H1 (cell line): ENCODE results near the gene TAS2R42. TPM values are rescaled to one million over a fixed set of nuclear protein-coding genes. Genes with fewer than 3 reads are reported as not detected.

ENCODE experiments used
- CTCF ChIA-PET: fragments of 300-600 bp; sonication (Branson Sonifier 250); formaldehyde crosslinking; loops from one replicate; lab custom pipeline; 2021; ENCODE audit not compliant: partially characterized antibody; lab: Charles Lee
- POLR2A ChIA-PET: fragments of 300-600 bp; sonication (Branson Sonifier 250); formaldehyde crosslinking; loops from one replicate; lab custom pipeline; 2021; ENCODE audit warnings: inconsistent platforms; ENCODE audit not compliant: partially characterized antibody; lab: Charles Lee
- DNase-seq, 2 experiments: peaks; one replicate each; pipeline versions ENCODE4 v3.0.0 to v3.0.0-alpha.2; 2010 to 2022; ENCODE audit warnings: low spot score in 2 of 2, low read depth in 1 of 2, mixed read lengths in 1 of 2
- FAIRE-seq: peaks from 2 replicates; lab custom pipeline; 2011; peaks lifted over from hg19 to GRCh38; lab: Jason Lieb, UNC
- H2AFZ ChIP-seq: 2 replicates; pipeline ENCODE4 v1.8.1; 2012; ENCODE audit warnings: low read length, inconsistent platforms
- H2AK5ac ChIP-seq: 2 replicates; pipeline ENCODE4 v1.6.1; 2013; ENCODE audit warnings: low read depth, low read length
- H2BK120ac ChIP-seq: replicated peaks from 2 replicates; pipeline ENCODE3; 2013; ENCODE audit warnings: low read depth, low read length, inconsistent platforms
- H2BK12ac ChIP-seq: 2 replicates; pipeline ENCODE4 v1.6.1; 2013; ENCODE audit warnings: low read depth, low read length
- H2BK15ac ChIP-seq: 2 replicates; pipeline ENCODE4 v1.6.1; 2013; ENCODE audit warnings: low read length
- H2BK20ac ChIP-seq: 2 replicates; pipeline ENCODE4 v1.6.1; 2013; ENCODE audit warnings: low read length
- H2BK5ac ChIP-seq: 2 replicates; pipeline ENCODE4 v1.6.1; 2013; ENCODE audit warnings: low read depth, low read length
- H3K14ac ChIP-seq: 2 replicates; pipeline ENCODE4 v1.6.1; 2013; ENCODE audit warnings: inconsistent platforms; ENCODE audit not compliant: insufficient read length
- H3K18ac ChIP-seq: 2 replicates; pipeline ENCODE4 v1.6.1; 2013; ENCODE audit warnings: low read length; ENCODE audit errors: extremely low read depth
- H3K23ac ChIP-seq: 2 replicates; pipeline ENCODE4 v1.6.1; 2013; ENCODE audit warnings: inconsistent platforms; ENCODE audit not compliant: insufficient read length
- H3K23me2 ChIP-seq: 2 replicates; pipeline ENCODE4 v1.6.1; 2013; ENCODE audit warnings: low read depth, low read length
- H3K27ac ChIP-seq: 2 replicates; pipeline ENCODE4 v1.6.1; 2011; ENCODE audit warnings: low read depth, low read length, inconsistent platforms
- H3K27me3 ChIP-seq, 4 experiments: replicated peaks in 1 of 4; 1 replicate in 1 of 4; 2 replicates in 3 of 4; pipeline versions ENCODE4 v1.6.1 to v1.8.1; 2011 to 2013; ENCODE audit warnings: low read length in 3 of 4, mild to moderate bottlenecking in 3 of 4, inconsistent platforms in 2 of 4, mixed read lengths in 2 of 4, moderate library complexity in 1 of 4; ENCODE audit not compliant: control insufficient read depth in 3 of 4, insufficient read depth in 3 of 4; ENCODE audit errors: extremely low read depth in 1 of 4
- H3K36me3 ChIP-seq, 4 experiments: 2 replicates each; pipeline versions ENCODE4 v1.6.1 to v1.8.1; 2011 to 2013; ENCODE audit warnings: mild to moderate bottlenecking in 4 of 4, low read length in 3 of 4, moderate library complexity in 2 of 4, control low read depth in 1 of 4, inconsistent platforms in 1 of 4; ENCODE audit not compliant: insufficient read depth in 4 of 4, control insufficient read depth in 2 of 4
- H3K4ac ChIP-seq: replicated peaks from 2 replicates; pipeline ENCODE3; 2013; ENCODE audit warnings: low read length, low read depth, mixed read lengths, inconsistent platforms; ENCODE audit not compliant: insufficient read length
- H3K4me1 ChIP-seq, 4 experiments: replicated peaks in 1 of 4; 1 replicate in 1 of 4; 2 replicates in 3 of 4; pipeline versions ENCODE4 v1.6.1 to v1.8.1; 2011 to 2013; ENCODE audit warnings: low read length in 3 of 4, inconsistent platforms in 2 of 4, mixed read lengths in 1 of 4; ENCODE audit not compliant: insufficient read depth in 4 of 4, control insufficient read depth in 3 of 4
- H3K4me2 ChIP-seq, 2 experiments: 2 replicates each; pipeline versions ENCODE4 v1.6.1 to v1.8.1; 2011 to 2013; ENCODE audit warnings: low read depth in 2 of 2, low read length in 2 of 2, control low read depth in 1 of 2, inconsistent platforms in 1 of 2, mild to moderate bottlenecking in 1 of 2; ENCODE audit not compliant: insufficient read depth in 1 of 2
- H3K4me3 ChIP-seq, 4 experiments: fragments of 200-600, 300-600 bp in 1 of 4; sonication (generic), shearing (Covaris generic), sonication (Bioruptor Twin) in 1 of 4; 2 replicates each; pipeline versions ENCODE4 v1.5.1 to v1.8.1; 2011 to 2016; ENCODE audit warnings: low read length in 4 of 4, low read depth in 3 of 4, control low read depth in 2 of 4, inconsistent platforms in 2 of 4, mild to moderate bottlenecking in 2 of 4, mixed read lengths in 1 of 4, moderate library complexity in 1 of 4; ENCODE audit not compliant: insufficient read depth in 2 of 4; ENCODE audit errors: extremely low read depth in 1 of 4
- H3K56ac ChIP-seq: replicated peaks from 2 replicates; pipeline ENCODE3; 2013; ENCODE audit warnings: low read depth, mild to moderate bottlenecking, mixed read lengths, low read length, inconsistent platforms; ENCODE audit not compliant: insufficient read length
- H3K79me1 ChIP-seq: 2 replicates; pipeline ENCODE4 v1.6.1; 2013; ENCODE audit warnings: low read depth, low read length, control low read depth
- H3K79me2 ChIP-seq, 2 experiments: 2 replicates each; pipeline versions ENCODE4 v1.6.1 to v1.8.1; 2012 to 2013; ENCODE audit warnings: low read length in 2 of 2, mild to moderate bottlenecking in 2 of 2, inconsistent platforms in 1 of 2; ENCODE audit not compliant: insufficient read depth in 2 of 2, control insufficient read depth in 1 of 2
- H3K9ac ChIP-seq, 4 experiments: replicated peaks in 1 of 4; 1 replicate in 1 of 4; 2 replicates in 3 of 4; pipeline versions ENCODE4 v1.6.1 to v1.8.1; 2011 to 2013; ENCODE audit warnings: low read depth in 3 of 4, low read length in 3 of 4, control low read depth in 2 of 4, mild to moderate bottlenecking in 2 of 4, moderate library complexity in 2 of 4, inconsistent platforms in 1 of 4; ENCODE audit errors: extremely low read depth in 1 of 4
- H3K9me3 ChIP-seq, 2 experiments: 2 replicates each; pipeline versions ENCODE4 v1.6.1 to v1.8.1; 2012 to 2013; ENCODE audit warnings: mild to moderate bottlenecking in 2 of 2, moderate library complexity in 2 of 2, control low read depth in 1 of 2, inconsistent platforms in 1 of 2, low read depth in 1 of 2, low read length in 1 of 2, mixed read lengths in 1 of 2; ENCODE audit not compliant: insufficient read depth in 2 of 2
- H4K20me1 ChIP-seq, 2 experiments: replicated peaks in 1 of 2; 2 replicates each; pipeline versions ENCODE3 to v1.8.1; 2011 to 2013; ENCODE audit warnings: inconsistent platforms in 2 of 2, low read length in 2 of 2, mild to moderate bottlenecking in 1 of 2; ENCODE audit not compliant: insufficient read depth in 2 of 2, control insufficient read depth in 1 of 2
- H4K5ac ChIP-seq: 2 replicates; pipeline ENCODE4 v1.6.1; 2013; ENCODE audit warnings: low read length, low read depth, mixed read lengths, inconsistent platforms; ENCODE audit not compliant: insufficient read length
- H4K8ac ChIP-seq: 2 replicates; pipeline ENCODE4 v1.8.0; 2013; ENCODE audit warnings: mild to moderate bottlenecking, moderate library complexity, low read length, inconsistent platforms; ENCODE audit not compliant: insufficient read depth; ENCODE audit errors: extremely low read depth
- H4K91ac ChIP-seq: replicated peaks from 2 replicates; pipeline ENCODE3; 2013; ENCODE audit warnings: low read length, mixed read lengths, inconsistent platforms; ENCODE audit not compliant: insufficient read length
- CEBPB ChIP-seq: IDR thresholded peaks from 2 replicates; pipeline ENCODE4 v1.6.1; 2012; ENCODE audit warnings: low read depth, low read length
- CHD1 ChIP-seq: IDR thresholded peaks from 2 replicates; pipeline ENCODE4 v1.6.1; 2012; ENCODE audit warnings: low read depth, low read length, improper control_type of control experiment
- EZH2 ChIP-seq: fragments of 200-600 bp; sonication (generic); IDR thresholded peaks from 2 replicates; pipeline ENCODE4 v1.7.1; 2012; ENCODE audit warnings: low read depth, mild to moderate bottlenecking, moderate library complexity, low read length, inconsistent platforms; ENCODE audit not compliant: severe bottlenecking
- polyA plus RNA-seq, 7 experiments: library from polyadenylated mRNA; depleted of rRNA in 3 of 7; stranded (reverse) in 5 of 7; unstranded in 2 of 7; fragments of >200 nt in 5 of 7; fragments of 200-250 nt in 2 of 7; gene quantifications; 1 replicate in 5 of 7; 2 replicates in 1 of 7; 4 replicates in 1 of 7; pipeline versions ENCODE4 v1.2.1 to v1.2.3, GENCODE V29; 2011 to 2013; ENCODE audit warnings: missing spikeins in 2 of 7, mixed read lengths in 2 of 7
- total RNA-seq: library from RNA; stranded (reverse); fragmentation: NEBNext Ultra II Directional; extraction: Animal tissue kit (Norgen Biotek cat#: 25700); gene quantifications from 2 replicates; pipeline ENCODE4 v1.2.1, GENCODE V29; 2021

TAS2R42 gene
- total and polyA plus RNA-seq, 2 of the 8 experiments (the other 6 are each of a cell fraction or from before 2014, with no cell fraction given) = not detected

DNA sequence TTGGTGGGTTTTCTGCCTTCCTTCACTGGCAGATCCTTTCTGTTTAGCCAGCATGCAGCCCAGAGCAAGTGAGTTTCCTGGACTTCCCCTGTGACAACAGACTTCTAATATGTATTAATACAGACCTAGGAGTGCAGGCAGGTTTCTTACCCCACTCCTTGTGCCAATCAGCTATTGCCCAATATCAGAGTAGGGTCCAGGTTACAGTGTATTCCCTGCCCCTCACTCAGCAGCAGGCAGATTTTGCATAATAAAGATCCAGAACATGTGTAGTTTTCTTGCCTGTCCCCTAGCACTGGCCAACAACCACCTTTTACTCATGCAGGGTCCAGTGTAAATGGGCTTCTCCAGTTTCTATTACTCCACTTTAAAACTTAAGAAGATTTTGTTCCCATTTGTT, 20.4 kb downstream of the TAS2R42 start:
- H4K8ac ChIP-seq = no peak overlapping the region
- peaks cover 7% of the 10 kb centered on the region for H3K79me1 ChIP-seq
- peaks cover 0 to 3% (median 0%) of the 10 kb centered on the region in 4 experiments; a peak in 1 of 7 replicates for H3K4me1 ChIP-seq
- H3K23ac ChIP-seq = no peak overlapping the region
- no peaks in the 10 kb centered on the region for H3K27me3 ChIP-seq
- H3K4me2 ChIP-seq = no peak overlapping the region
- H3K79me2 ChIP-seq = peaks cover 28 to 93% of the 10 kb centered on the region in 2 experiments
- H3K14ac ChIP-seq = no peak overlapping the region
- H2AK5ac ChIP-seq = no peak overlapping the region
- H2BK15ac ChIP-seq = no peak overlapping the region
- H3K9me3 ChIP-seq = no peaks in the 10 kb centered on the region
- no peak overlapping the region for H3K27ac ChIP-seq
- ChIA-PET CTCF (interaction anchor here (1.1 kb wide), 1 partner anchor 321 kb away, joined by 3 read pairs; no protein-coding TSS in a partner anchor), POLR2A (interaction anchor here (0.9 kb wide), 1 partner anchor 12 kb away, joined by 3 read pairs; no protein-coding TSS in a partner anchor)
- H4K5ac ChIP-seq = no peak overlapping the region
- H3K56ac ChIP-seq = no peak overlapping the region
- no peak overlapping the region for H2BK120ac ChIP-seq
- H3K36me3 ChIP-seq = peaks cover 0 to 18% (median 10%) of the 10 kb centered on the region in 4 experiments; a peak in 5 of 8 replicates
- no peak overlapping the region for H3K4ac ChIP-seq
- no peak overlapping the region; a peak in 2 of 7 replicates for H3K9ac ChIP-seq
- no peak overlapping the region for H2BK12ac ChIP-seq
- H3K18ac ChIP-seq = no peak overlapping the region
- peaks cover 7 to 8% of the 10 kb centered on the region in 2 experiments for H4K20me1 ChIP-seq
- H3K4me3 ChIP-seq = no peak overlapping the region
- no peaks in the 10 kb centered on the region for H3K23me2 ChIP-seq
- no peak overlapping the region for H2AFZ ChIP-seq
- no peak overlapping the region for H2BK20ac ChIP-seq
- no peak for FAIRE-seq
- no peak overlapping the region; the same call in 1 of the 2 replicates for H2BK5ac ChIP-seq
- H4K91ac ChIP-seq = no peak overlapping the region
- no peak for DNase-seq
- TF ChIP-seq CHD1 = no peak
- TF ChIP-seq CEBPB = peak; percentile 38; the same call in 1 of the 2 replicates
- TF ChIP-seq EZH2 = no peak
- TF ChIP-seq, all 59 proteins: peak for 1
